NB4 (cell line): ENCODE data around the gene MXD4.

ENCODE experiments used
- DNase-seq: peaks from one replicate; pipeline ENCODE4 v3.0.0; 2010; ENCODE audit warnings: low read depth
- H3K4me3 ChIP-seq: one replicate; pipeline ENCODE4 v1.5.1; 2011; ENCODE audit warnings: mild to moderate bottlenecking, low read depth, low read length, moderate library complexity
- MYC ChIP-seq: IDR thresholded peaks from 2 replicates; pipeline ENCODE4 v1.6.1; 2011; ENCODE audit warnings: low read depth, low read length
- POLR2A ChIP-seq: IDR thresholded peaks from 2 replicates; pipeline ENCODE4 v1.6.1; 2011; ENCODE audit warnings: mild to moderate bottlenecking; ENCODE audit not compliant: insufficient read length; ENCODE audit errors: extremely low read depth
- TF ChIP-seq, protein P1 (sequence below): IDR thresholded peaks from 2 replicates; pipeline ENCODE4 v1.6.1; 2011; ENCODE audit warnings: low read depth, low read length
- TF ChIP-seq, protein P2 (sequence below): IDR thresholded peaks from one replicate; pipeline ENCODE4 v1.5.1; 2012; ENCODE audit warnings: low read depth, low read length

Gene MXD4

DNA sequence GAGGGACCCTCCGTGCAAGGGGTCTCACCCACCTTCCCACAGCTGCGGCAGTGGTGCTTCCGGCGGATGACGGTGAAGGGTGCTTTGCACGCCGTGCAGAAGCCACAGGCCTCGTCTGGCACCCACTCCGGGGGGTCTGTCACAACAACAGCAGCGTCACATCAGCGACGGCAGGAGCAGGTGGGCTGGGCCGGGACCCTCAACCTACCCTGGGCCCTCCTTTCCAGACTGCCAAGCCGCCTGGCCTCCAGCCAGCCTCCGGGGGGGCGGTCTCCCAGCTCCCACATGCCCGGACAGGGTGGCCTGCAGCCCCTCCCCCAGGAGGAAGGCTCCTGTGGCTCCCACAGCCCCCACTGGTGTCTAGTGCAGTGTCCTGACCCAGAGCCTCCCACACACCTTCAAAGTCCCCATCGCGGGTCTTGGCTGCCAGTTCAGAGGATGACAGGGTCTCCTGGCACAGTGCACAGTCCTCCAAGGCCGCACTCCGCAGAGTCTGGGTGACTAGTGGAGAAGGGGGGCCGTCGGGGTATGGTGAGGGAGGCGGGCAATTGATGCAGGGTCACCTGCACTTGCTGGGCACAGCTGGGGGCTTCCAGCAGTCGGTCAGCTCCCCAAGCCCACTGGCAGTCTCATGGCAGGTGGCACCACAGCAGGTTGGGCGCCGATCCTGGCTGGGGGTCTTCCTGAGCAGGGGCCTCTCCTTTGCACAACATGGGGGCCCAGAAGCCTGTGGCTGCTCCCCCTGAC lies 9.5 kb upstream of the MXD4 start:
- TF ChIP-seq, protein P1, sequence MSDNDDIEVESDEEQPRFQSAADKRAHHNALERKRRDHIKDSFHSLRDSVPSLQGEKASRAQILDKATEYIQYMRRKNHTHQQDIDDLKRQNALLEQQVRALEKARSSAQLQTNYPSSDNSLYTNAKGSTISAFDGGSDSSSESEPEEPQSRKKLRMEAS, result no peak
- TF ChIP-seq, protein P2, sequence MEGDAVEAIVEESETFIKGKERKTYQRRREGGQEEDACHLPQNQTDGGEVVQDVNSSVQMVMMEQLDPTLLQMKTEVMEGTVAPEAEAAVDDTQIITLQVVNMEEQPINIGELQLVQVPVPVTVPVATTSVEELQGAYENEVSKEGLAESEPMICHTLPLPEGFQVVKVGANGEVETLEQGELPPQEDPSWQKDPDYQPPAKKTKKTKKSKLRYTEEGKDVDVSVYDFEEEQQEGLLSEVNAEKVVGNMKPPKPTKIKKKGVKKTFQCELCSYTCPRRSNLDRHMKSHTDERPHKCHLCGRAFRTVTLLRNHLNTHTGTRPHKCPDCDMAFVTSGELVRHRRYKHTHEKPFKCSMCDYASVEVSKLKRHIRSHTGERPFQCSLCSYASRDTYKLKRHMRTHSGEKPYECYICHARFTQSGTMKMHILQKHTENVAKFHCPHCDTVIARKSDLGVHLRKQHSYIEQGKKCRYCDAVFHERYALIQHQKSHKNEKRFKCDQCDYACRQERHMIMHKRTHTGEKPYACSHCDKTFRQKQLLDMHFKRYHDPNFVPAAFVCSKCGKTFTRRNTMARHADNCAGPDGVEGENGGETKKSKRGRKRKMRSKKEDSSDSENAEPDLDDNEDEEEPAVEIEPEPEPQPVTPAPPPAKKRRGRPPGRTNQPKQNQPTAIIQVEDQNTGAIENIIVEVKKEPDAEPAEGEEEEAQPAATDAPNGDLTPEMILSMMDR, result no peak
- no peak for TF ChIP-seq MYC
- no peak for TF ChIP-seq POLR2A
- DNase-seq, result no peak

GRCh38 chr4:2270341-2271165 lies 8.6 kb upstream of the MXD4 start:
- no peak overlapping the region for H3K4me3 ChIP-seq
- TF ChIP-seq MYC (no peak), POLR2A (no peak)
- TF ChIP-seq, protein P1, result no peak
- TF ChIP-seq, protein P2, result no peak
- no peak for DNase-seq

More for the DNA sequence above, 9.5 kb upstream of the MXD4 start:
- H3K4me3 ChIP-seq, result no peak overlapping the region

- H3K4me3 ChIP-seq, result no peak overlapping the region
- no peak for DNase-seq
- TF ChIP-seq MYC (no peak), POLR2A (no peak)
- TF ChIP-seq, protein P1, result no peak
- TF ChIP-seq, protein P2, result no peak
These were observed 7.8 kb upstream of the MXD4 start for GRCh38 chr4:2269618-2270163.

GRCh38 chr4:2269206-2269531 lies 7.3 kb upstream of the MXD4 start:
- TF ChIP-seq MYC (no peak), POLR2A (no peak)
- TF ChIP-seq, protein P2, result no peak
- TF ChIP-seq, protein P1, result no peak
- H3K4me3 ChIP-seq, result no peak overlapping the region
- no peak for DNase-seq

GRCh38 chr4:2268357-2269205 lies 6.7 kb upstream of the MXD4 start:
- TF ChIP-seq MYC (no peak), POLR2A (no peak)
- TF ChIP-seq, protein P1, result no peak
- TF ChIP-seq, protein P2, result no peak
- DNase-seq, result no peak
- H3K4me3 ChIP-seq, result no peak overlapping the region
